HEK293 (cell line): ENCODE results near the gene MPDU1.

Experiments used
- BCL11B ChIP-seq: fragments of 450-650 bp; formaldehyde crosslinking; IDR thresholded peaks from 2 replicates; pipeline ENCODE4 v1.5.1; 2016; ENCODE audit warnings: low read depth, missing biosample characterization, missing genetic modification characterization
- GFI1B ChIP-seq: fragments of 450-650 bp; formaldehyde crosslinking; IDR thresholded peaks from 2 replicates; pipeline ENCODE4 v1.5.1; 2016; ENCODE audit warnings: missing biosample characterization, missing genetic modification characterization
- HOXA7 ChIP-seq: sonication (generic); formaldehyde crosslinking; IDR thresholded peaks from 2 replicates; pipeline ENCODE4 v1.8.1; 2022; ENCODE audit warnings: missing genetic modification reagents, borderline replicate concordance
- KLF8 ChIP-seq: fragments of 450-650 bp; formaldehyde crosslinking; IDR thresholded peaks from 2 replicates; pipeline ENCODE4 v1.5.1; 2016; ENCODE audit warnings: missing biosample characterization, missing genetic modification characterization
- MZF1 ChIP-seq: fragments of 450-650 bp; formaldehyde crosslinking; IDR thresholded peaks from 2 replicates; pipeline ENCODE4 v1.5.1; 2017; ENCODE audit warnings: missing biosample characterization, missing genetic modification characterization, borderline replicate concordance
- REPIN1 ChIP-seq: fragments of 450-650 bp; formaldehyde crosslinking; IDR thresholded peaks from 2 replicates; pipeline ENCODE4 v1.5.1; 2017; ENCODE audit warnings: missing biosample characterization, missing genetic modification characterization, low read depth
- TCF7L2 ChIP-seq: IDR thresholded peaks from 2 replicates; pipeline ENCODE4 v1.6.1; 2011; ENCODE audit warnings: low read depth, mild to moderate bottlenecking, inconsistent platforms, low read length, moderate library complexity, borderline replicate concordance
- ZFHX2 ChIP-seq: fragments of 450-650 bp; formaldehyde crosslinking; conservative IDR thresholded peaks from 2 replicates; pipeline ENCODE4 v1.5.1; 2016; ENCODE audit warnings: missing biosample characterization, missing genetic modification characterization
- ZNF155 ChIP-seq: fragments of 450-650 bp; formaldehyde crosslinking; IDR thresholded peaks from 2 replicates; pipeline ENCODE4 v1.5.1; 2016; ENCODE audit warnings: missing biosample characterization, missing genetic modification characterization
- ZNF19 ChIP-seq: fragments of 450-650 bp; formaldehyde crosslinking; IDR thresholded peaks from 2 replicates; pipeline ENCODE4; 2016; ENCODE audit warnings: missing biosample characterization, missing genetic modification characterization, low read depth
- ZNF23 ChIP-seq: fragments of 450-650 bp; formaldehyde crosslinking; IDR thresholded peaks from 2 replicates; pipeline ENCODE4 v1.5.1; 2016; ENCODE audit warnings: missing biosample characterization, missing genetic modification characterization, borderline replicate concordance
- ZNF37A ChIP-seq: fragments of 450-650 bp; IDR thresholded peaks from 2 replicates; pipeline ENCODE4 v1.5.1; 2018; ENCODE audit warnings: missing biosample characterization, missing genetic modification characterization
- ZNF404 ChIP-seq: fragments of 450-650 bp; formaldehyde crosslinking; IDR thresholded peaks from 2 replicates; pipeline ENCODE4 v1.5.1; 2017; ENCODE audit warnings: missing biosample characterization, missing genetic modification characterization
- ZNF548 ChIP-seq: fragments of 450-650 bp; formaldehyde crosslinking; IDR thresholded peaks from 2 replicates; pipeline ENCODE4 v1.5.1; 2016; ENCODE audit warnings: missing biosample characterization, missing genetic modification characterization
- ZNF670 ChIP-seq: fragments of 450-650 bp; formaldehyde crosslinking; IDR thresholded peaks from 2 replicates; pipeline ENCODE4 v1.5.1; 2016; ENCODE audit warnings: missing biosample characterization, missing genetic modification characterization, low read depth
- ZNF677 ChIP-seq: fragments of 450-650 bp; IDR thresholded peaks from 2 replicates; pipeline ENCODE4 v1.5.0; 2018; ENCODE audit warnings: missing biosample characterization, mild to moderate bottlenecking, missing genetic modification characterization, moderate library complexity
- ZNF707 ChIP-seq: fragments of 450-650 bp; formaldehyde crosslinking; IDR thresholded peaks from 2 replicates; pipeline ENCODE4 v1.5.1; 2016; ENCODE audit warnings: missing biosample characterization, missing genetic modification characterization
- ZNF768 ChIP-seq: fragments of 450-650 bp; formaldehyde crosslinking; IDR thresholded peaks from 2 replicates; pipeline ENCODE4 v1.5.1; 2018; ENCODE audit warnings: missing biosample characterization, mild to moderate bottlenecking, missing genetic modification characterization
- ZNF785 ChIP-seq: fragments of 450-650 bp; formaldehyde crosslinking; IDR thresholded peaks from 2 replicates; pipeline ENCODE4 v1.5.1; 2016; ENCODE audit warnings: missing biosample characterization, missing genetic modification characterization
- ZSCAN16 ChIP-seq: fragments of 450-650 bp; formaldehyde crosslinking; IDR thresholded peaks from 2 replicates; pipeline ENCODE4 v1.5.1; 2016; ENCODE audit warnings: missing biosample characterization, missing genetic modification characterization
- TF ChIP-seq, protein P1 (sequence below): fragments of 450-650 bp; formaldehyde crosslinking; IDR thresholded peaks from 2 replicates; pipeline ENCODE4 v1.5.1; 2017; ENCODE audit warnings: missing biosample characterization, missing genetic modification characterization
- TF ChIP-seq, protein P2 (sequence below): IDR thresholded peaks from 2 replicates; pipeline ENCODE4 v1.6.1; 2011; ENCODE audit warnings: mild to moderate bottlenecking, low read depth, low read length, borderline replicate concordance
- TF ChIP-seq, protein P3 (sequence below): fragments of 450-650 bp; formaldehyde crosslinking; IDR thresholded peaks from 2 replicates; pipeline ENCODE4 v1.5.1; 2016; ENCODE audit warnings: missing biosample characterization, missing genetic modification characterization
- TF ChIP-seq, protein P4 (sequence below): fragments of 450-650 bp; formaldehyde crosslinking; IDR thresholded peaks from 2 replicates; pipeline ENCODE4 v1.5.1; 2016; ENCODE audit warnings: missing biosample characterization, missing genetic modification characterization
- TF ChIP-seq, protein P5 (sequence below): fragments of 450-650 bp; formaldehyde crosslinking; IDR thresholded peaks from 2 replicates; pipeline ENCODE4 v1.5.1; 2016; ENCODE audit warnings: missing biosample characterization, missing genetic modification characterization, low read depth
- TF ChIP-seq, protein P6 (sequence below): fragments of 450-650 bp; formaldehyde crosslinking; IDR thresholded peaks from 2 replicates; pipeline ENCODE4 v1.5.1; 2016; ENCODE audit warnings: missing biosample characterization, missing genetic modification characterization
- TF ChIP-seq, protein P7 (sequence below): fragments of 450-650 bp; formaldehyde crosslinking; IDR thresholded peaks from 2 replicates; pipeline ENCODE4 v1.5.1; 2016; ENCODE audit warnings: missing biosample characterization, missing genetic modification characterization, borderline replicate concordance
- TF ChIP-seq, protein P8 (sequence below): fragments of 450-650 bp; formaldehyde crosslinking; IDR thresholded peaks from 2 replicates; pipeline ENCODE4 v1.5.1; 2016; ENCODE audit warnings: missing biosample characterization, missing genetic modification characterization

The MPDU1 gene

DNA sequence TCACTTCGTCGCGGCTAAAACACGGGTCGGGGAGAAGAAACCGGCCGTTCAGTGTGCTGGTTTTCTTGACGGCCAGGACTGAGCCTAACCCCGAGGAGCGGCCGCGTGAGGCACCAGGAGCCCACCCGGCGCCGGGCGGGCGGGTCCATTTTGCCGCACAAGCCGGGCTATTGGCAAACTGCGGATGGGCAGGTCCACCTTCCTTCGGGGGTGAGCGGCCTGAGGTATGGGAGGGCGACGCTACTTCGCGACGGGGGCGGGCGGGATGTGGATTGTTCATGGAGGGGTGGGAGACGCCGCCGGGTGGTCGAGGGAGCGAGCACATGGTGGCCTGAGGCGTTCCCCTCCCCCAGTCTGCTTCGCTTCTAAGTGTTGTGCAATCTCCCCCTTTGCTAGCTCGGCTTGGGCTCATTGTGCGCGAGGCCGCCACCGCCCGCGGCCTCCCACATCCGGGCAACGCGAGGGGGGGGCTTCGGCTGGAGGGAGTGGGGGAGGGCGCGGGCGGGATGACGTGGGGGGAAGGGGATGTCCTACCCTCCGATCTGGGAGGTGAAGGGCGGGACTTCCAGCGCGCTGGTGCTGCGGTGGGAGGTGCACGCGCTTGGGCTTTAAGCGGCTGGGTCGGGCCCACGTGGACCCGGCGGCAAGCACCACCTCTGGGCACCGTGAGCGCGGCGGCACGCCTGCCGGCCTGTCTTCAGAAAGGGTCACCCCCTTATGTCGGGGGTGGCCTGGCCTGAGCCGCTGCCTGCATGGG, 10.2 kb upstream of the MPDU1 start (continued):
- TF ChIP-seq, protein P1, sequence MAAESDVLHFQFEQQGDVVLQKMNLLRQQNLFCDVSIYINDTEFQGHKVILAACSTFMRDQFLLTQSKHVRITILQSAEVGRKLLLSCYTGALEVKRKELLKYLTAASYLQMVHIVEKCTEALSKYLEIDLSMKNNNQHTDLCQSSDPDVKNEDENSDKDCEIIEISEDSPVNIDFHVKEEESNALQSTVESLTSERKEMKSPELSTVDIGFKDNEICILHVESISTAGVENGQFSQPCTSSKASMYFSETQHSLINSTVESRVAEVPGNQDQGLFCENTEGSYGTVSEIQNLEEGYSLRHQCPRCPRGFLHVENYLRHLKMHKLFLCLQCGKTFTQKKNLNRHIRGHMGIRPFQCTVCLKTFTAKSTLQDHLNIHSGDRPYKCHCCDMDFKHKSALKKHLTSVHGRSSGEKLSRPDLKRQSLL (tag by site-specific recombination), result no peak
- TF ChIP-seq ZNF404 (no peak), ZNF768 (tag by site-specific recombination) (no peak), REPIN1 (tag by site-specific recombination) (no peak), ZNF677 (no peak), ZNF785 (no peak), KLF8 (tag by site-specific recombination) (peak; percentile 81; the same call in 1 of the 2 replicates), ZNF707 (tag by site-specific recombination) (no peak), TCF7L2 (no peak), ZNF23 (tag by site-specific recombination) (no peak), MZF1 (tag by site-specific recombination) (no peak), ZSCAN16 (tag by site-specific recombination) (no peak), HOXA7 (CRISPR knock-in tag) (no peak), ZNF37A (tag by site-specific recombination) (no peak), ZNF670 (tag by site-specific recombination) (no peak), GFI1B (tag by site-specific recombination) (no peak), ZFHX2 (tag by site-specific recombination) (peak; percentile 99), ZNF19 (tag by site-specific recombination) (no peak), ZNF155 (tag by site-specific recombination) (no peak), BCL11B (tag by site-specific recombination) (peak; percentile 38; the same call in 1 of the 2 replicates), ZNF548 (tag by site-specific recombination) (no peak)
- TF ChIP-seq, protein P2, sequence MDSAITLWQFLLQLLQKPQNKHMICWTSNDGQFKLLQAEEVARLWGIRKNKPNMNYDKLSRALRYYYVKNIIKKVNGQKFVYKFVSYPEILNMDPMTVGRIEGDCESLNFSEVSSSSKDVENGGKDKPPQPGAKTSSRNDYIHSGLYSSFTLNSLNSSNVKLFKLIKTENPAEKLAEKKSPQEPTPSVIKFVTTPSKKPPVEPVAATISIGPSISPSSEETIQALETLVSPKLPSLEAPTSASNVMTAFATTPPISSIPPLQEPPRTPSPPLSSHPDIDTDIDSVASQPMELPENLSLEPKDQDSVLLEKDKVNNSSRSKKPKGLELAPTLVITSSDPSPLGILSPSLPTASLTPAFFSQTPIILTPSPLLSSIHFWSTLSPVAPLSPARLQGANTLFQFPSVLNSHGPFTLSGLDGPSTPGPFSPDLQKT, result no peak
- TF ChIP-seq, protein P3, sequence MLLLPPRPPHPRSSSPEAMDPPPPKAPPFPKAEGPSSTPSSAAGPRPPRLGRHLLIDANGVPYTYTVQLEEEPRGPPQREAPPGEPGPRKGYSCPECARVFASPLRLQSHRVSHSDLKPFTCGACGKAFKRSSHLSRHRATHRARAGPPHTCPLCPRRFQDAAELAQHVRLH (tag by site-specific recombination), result peak; percentile 38; the same call in 1 of the 2 replicates
- TF ChIP-seq, protein P4, sequence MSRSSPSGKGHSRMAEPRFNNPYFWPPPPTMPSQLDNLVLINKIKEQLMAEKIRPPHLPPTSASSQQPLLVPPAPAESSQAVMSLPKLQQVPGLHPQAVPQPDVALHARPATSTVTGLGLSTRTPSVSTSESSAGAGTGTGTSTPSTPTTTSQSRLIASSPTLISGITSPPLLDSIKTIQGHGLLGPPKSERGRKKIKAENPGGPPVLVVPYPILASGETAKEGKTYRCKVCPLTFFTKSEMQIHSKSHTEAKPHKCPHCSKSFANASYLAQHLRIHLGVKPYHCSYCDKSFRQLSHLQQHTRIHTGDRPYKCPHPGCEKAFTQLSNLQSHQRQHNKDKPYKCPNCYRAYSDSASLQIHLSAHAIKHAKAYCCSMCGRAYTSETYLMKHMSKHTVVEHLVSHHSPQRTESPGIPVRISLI (tag by site-specific recombination), result no peak
- TF ChIP-seq, protein P5, sequence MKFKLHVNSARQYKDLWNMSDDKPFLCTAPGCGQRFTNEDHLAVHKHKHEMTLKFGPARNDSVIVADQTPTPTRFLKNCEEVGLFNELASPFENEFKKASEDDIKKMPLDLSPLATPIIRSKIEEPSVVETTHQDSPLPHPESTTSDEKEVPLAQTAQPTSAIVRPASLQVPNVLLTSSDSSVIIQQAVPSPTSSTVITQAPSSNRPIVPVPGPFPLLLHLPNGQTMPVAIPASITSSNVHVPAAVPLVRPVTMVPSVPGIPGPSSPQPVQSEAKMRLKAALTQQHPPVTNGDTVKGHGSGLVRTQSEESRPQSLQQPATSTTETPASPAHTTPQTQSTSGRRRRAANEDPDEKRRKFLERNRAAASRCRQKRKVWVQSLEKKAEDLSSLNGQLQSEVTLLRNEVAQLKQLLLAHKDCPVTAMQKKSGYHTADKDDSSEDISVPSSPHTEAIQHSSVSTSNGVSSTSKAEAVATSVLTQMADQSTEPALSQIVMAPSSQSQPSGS, result peak; percentile 37; the same call in 1 of the 2 replicates
- TF ChIP-seq, protein P6, sequence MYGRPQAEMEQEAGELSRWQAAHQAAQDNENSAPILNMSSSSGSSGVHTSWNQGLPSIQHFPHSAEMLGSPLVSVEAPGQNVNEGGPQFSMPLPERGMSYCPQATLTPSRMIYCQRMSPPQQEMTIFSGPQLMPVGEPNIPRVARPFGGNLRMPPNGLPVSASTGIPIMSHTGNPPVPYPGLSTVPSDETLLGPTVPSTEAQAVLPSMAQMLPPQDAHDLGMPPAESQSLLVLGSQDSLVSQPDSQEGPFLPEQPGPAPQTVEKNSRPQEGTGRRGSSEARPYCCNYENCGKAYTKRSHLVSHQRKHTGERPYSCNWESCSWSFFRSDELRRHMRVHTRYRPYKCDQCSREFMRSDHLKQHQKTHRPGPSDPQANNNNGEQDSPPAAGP (tag by site-specific recombination), result peak; percentile 93
- TF ChIP-seq, protein P7, sequence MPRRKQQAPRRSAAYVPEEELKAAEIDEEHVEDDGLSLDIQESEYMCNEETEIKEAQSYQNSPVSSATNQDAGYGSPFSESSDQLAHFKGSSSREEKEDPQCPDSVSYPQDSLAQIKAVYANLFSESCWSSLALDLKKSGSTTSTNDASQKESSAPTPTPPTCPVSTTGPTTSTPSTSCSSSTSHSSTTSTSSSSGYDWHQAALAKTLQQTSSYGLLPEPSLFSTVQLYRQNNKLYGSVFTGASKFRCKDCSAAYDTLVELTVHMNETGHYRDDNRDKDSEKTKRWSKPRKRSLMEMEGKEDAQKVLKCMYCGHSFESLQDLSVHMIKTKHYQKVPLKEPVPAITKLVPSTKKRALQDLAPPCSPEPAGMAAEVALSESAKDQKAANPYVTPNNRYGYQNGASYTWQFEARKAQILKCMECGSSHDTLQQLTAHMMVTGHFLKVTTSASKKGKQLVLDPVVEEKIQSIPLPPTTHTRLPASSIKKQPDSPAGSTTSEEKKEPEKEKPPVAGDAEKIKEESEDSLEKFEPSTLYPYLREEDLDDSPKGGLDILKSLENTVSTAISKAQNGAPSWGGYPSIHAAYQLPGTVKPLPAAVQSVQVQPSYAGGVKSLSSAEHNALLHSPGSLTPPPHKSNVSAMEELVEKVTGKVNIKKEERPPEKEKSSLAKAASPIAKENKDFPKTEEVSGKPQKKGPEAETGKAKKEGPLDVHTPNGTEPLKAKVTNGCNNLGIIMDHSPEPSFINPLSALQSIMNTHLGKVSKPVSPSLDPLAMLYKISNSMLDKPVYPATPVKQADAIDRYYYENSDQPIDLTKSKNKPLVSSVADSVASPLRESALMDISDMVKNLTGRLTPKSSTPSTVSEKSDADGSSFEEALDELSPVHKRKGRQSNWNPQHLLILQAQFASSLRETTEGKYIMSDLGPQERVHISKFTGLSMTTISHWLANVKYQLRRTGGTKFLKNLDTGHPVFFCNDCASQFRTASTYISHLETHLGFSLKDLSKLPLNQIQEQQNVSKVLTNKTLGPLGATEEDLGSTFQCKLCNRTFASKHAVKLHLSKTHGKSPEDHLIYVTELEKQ (tag by site-specific recombination), result no peak; the same call in 1 of the 2 replicates
- TF ChIP-seq, protein P8, sequence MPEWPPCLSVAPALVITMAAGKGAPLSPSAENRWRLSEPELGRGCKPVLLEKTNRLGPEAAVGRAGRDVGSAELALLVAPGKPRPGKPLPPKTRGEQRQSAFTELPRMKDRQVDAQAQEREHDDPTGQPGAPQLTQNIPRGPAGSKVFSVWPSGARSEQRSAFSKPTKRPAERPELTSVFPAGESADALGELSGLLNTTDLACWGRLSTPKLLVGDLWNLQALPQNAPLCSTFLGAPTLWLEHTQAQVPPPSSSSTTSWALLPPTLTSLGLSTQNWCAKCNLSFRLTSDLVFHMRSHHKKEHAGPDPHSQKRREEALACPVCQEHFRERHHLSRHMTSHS (tag by site-specific recombination), result no peak
